Smooth muscle cell (in vitro differentiated cells): Measurements from ENCODE around the gene HIBADH. TPM values are rescaled to one million over a fixed set of nuclear protein-coding genes. Genes with fewer than 3 reads are reported as not detected.

Experiments used
- DNase-seq: peaks from one replicate; lab custom pipeline; 2025; ENCODE audit not compliant: unreplicated experiment; lab: John Stamatoyannopoulos, UW
- H2AFZ ChIP-seq: fragments of 200-600 bp; sonication (generic); 2 replicates; pipeline ENCODE4 v1.6.0; 2016; ENCODE audit warnings: antibody characterized with exemption, low read depth, mild to moderate bottlenecking
- H3F3A ChIP-seq: fragments of 200-600 bp; sonication (generic); 2 replicates; pipeline ENCODE4 v1.6.0; 2017; ENCODE audit warnings: antibody characterized with exemption, low read depth
- H3K27ac ChIP-seq: fragments of 200-600 bp; sonication (generic); 2 replicates; pipeline ENCODE4 v1.5.1; 2016; ENCODE audit warnings: low read depth, mild to moderate bottlenecking
- H3K27me3 ChIP-seq: fragments of 200-600 bp; sonication (generic); 2 replicates; pipeline ENCODE4 v1.6.1; 2016; ENCODE audit warnings: low read depth, mild to moderate bottlenecking
- H3K36me3 ChIP-seq: fragments of 200-600 bp; sonication (generic); 2 replicates; pipeline ENCODE4 v1.5.1; 2016; ENCODE audit warnings: low read depth
- H3K4me1 ChIP-seq: fragments of 200-600 bp; sonication (generic); 2 replicates; pipeline ENCODE4 v1.5.1; 2016; ENCODE audit warnings: low read depth
- H3K4me2 ChIP-seq: fragments of 200-600 bp; sonication (generic); 2 replicates; pipeline ENCODE4 v1.6.0; 2016; ENCODE audit warnings: mild to moderate bottlenecking
- H3K4me3 ChIP-seq: fragments of 200-600 bp; sonication (generic); 2 replicates; pipeline ENCODE4 v1.5.1; 2016; ENCODE audit warnings: mild to moderate bottlenecking
- H3K79me2 ChIP-seq: fragments of 200-600 bp; sonication (generic); 2 replicates; pipeline ENCODE4 v1.6.0; 2016; ENCODE audit warnings: low read depth, mild to moderate bottlenecking
- H3K9ac ChIP-seq: fragments of 200-600 bp; sonication (generic); 2 replicates; pipeline ENCODE4 v1.6.0; 2016; ENCODE audit warnings: low read depth
- H3K9me3 ChIP-seq: fragments of 200-600 bp; sonication (generic); replicated peaks from 2 replicates; pipeline ENCODE4 v1.5.1; 2016; ENCODE audit warnings: low read depth
- H4K20me1 ChIP-seq: fragments of 200-600 bp; sonication (generic); 2 replicates; pipeline ENCODE4 v1.6.0; 2016; ENCODE audit warnings: low read depth
- CTCF ChIP-seq: fragments of 200-600 bp; sonication (generic); IDR thresholded peaks from 2 replicates; pipeline ENCODE4 v1.5.1; 2017; ENCODE audit warnings: borderline replicate concordance, mild to moderate bottlenecking, antibody characterized with exemption; ENCODE audit not compliant: insufficient read depth, poor library complexity, severe bottlenecking
- WGBS: methylation state at CpG from one replicate; pipeline ENCODE4 v1.1.7; 2016; ENCODE audit warnings: low lambda C conversion rate; 5-methylcytosine and 5-hydroxymethylcytosine counted together
- polyA plus RNA-seq: library from polyadenylated mRNA; unstranded; fragments of >200 nt; fragmentation: Nextera tagmentation; extraction: Ambion mirVana; gene quantifications from 2 replicates; pipeline ENCODE4 v1.2.1, GENCODE V29; 2016
- total RNA-seq: library from RNA; depleted of rRNA; stranded (reverse); fragments of >200 nt; gene quantifications from 2 replicates; pipeline ENCODE4 v1.2.3, GENCODE V29; 2014

Gene HIBADH
- total and polyA plus RNA-seq, 2 experiments from 2014 or later: 16.1 to 24.4 TPM

DNA sequence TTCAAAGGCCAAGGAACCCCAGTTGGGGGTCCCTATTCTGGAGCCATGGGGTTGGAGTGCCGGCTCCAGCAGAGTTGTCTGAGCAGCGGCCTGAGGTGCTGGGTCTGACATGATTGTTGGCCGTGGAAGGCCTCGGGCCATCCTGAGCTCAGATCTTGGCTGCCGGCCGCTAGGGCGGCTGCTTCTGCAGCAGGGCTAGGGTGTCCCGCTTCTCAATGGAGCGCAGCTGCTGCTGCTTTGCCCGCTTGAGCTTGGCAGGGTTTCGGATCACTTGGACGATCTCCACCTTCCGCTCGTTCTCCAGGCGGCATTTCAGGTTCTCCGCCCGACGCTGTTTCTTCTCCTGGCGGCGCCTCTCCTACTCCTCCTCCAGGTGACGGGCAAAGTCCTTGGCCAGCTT lies 171.1 kb downstream of the HIBADH start:
- Histone ChIP-seq H3K27ac (no peak overlapping the region), H3K36me3 (no peaks in the 10 kb centered on the region), H3K4me1 (no peaks in the 10 kb centered on the region), H3K4me3 (no peak overlapping the region), H3K4me2 (no peak overlapping the region), H3K9ac (no peak overlapping the region), H4K20me1 (no peaks in the 10 kb centered on the region), H3F3A (no peaks in the 10 kb centered on the region), H3K79me2 (no peaks in the 10 kb centered on the region), H2AFZ (no peak overlapping the region), H3K27me3 (no peaks in the 10 kb centered on the region), H3K9me3 (no peaks in the 10 kb centered on the region)
- no peak for DNase-seq
- no peak for TF ChIP-seq CTCF
- 98% methylated on average over 21 of the region's 21 CpGs for WGBS

- DNase-seq: no peak
- 86% methylated on average over 8 of the region's 8 CpGs for WGBS
- H4K20me1 ChIP-seq: no peaks in the 10 kb centered on the region
- no peak overlapping the region for H3K27ac ChIP-seq
- no peak overlapping the region for H3K9ac ChIP-seq
- no peaks in the 10 kb centered on the region for H3K4me1 ChIP-seq
- no peaks in the 10 kb centered on the region for H3K9me3 ChIP-seq
- no peak for TF ChIP-seq CTCF
- no peak overlapping the region for H3K4me3 ChIP-seq
- H2AFZ ChIP-seq: no peak overlapping the region
- H3K79me2 ChIP-seq: no peaks in the 10 kb centered on the region
- H3K36me3 ChIP-seq: no peaks in the 10 kb centered on the region
- no peaks in the 10 kb centered on the region for H3K27me3 ChIP-seq
- no peaks in the 10 kb centered on the region for H3F3A ChIP-seq
- no peak overlapping the region for H3K4me2 ChIP-seq
These were observed 175.2 kb downstream of the HIBADH start for GRCh38 chr7:27487509-27487908.

- no peak for DNase-seq
- Histone ChIP-seq H3K9ac (no peak overlapping the region), H3K4me1 (no peaks in the 10 kb centered on the region), H3K79me2 (no peaks in the 10 kb centered on the region), H3K27me3 (no peaks in the 10 kb centered on the region), H3F3A (no peaks in the 10 kb centered on the region), H3K27ac (no peak overlapping the region), H3K9me3 (no peaks in the 10 kb centered on the region), H3K36me3 (no peaks in the 10 kb centered on the region), H3K4me3 (no peak overlapping the region), H2AFZ (no peak overlapping the region), H4K20me1 (no peaks in the 10 kb centered on the region), H3K4me2 (no peak overlapping the region)
- 97% methylated on average over 2 of the region's 2 CpGs for WGBS
- no peak for TF ChIP-seq CTCF
These were observed 178.2 kb downstream of the HIBADH start for GRCh38 chr7:27484451-27484850.

GRCh38 chr7:27482219-27482618 lies 180.5 kb downstream of the HIBADH start:
- Histone ChIP-seq H3F3A (no peaks in the 10 kb centered on the region), H3K27me3 (no peaks in the 10 kb centered on the region), H3K4me2 (no peak overlapping the region), H3K36me3 (no peaks in the 10 kb centered on the region), H4K20me1 (no peaks in the 10 kb centered on the region), H3K9ac (no peak overlapping the region), H3K9me3 (no peaks in the 10 kb centered on the region), H3K27ac (no peak overlapping the region), H3K79me2 (no peaks in the 10 kb centered on the region), H2AFZ (no peak overlapping the region), H3K4me1 (no peaks in the 10 kb centered on the region), H3K4me3 (no peak overlapping the region)
- no peak for TF ChIP-seq CTCF
- WGBS: 83% methylated on average over 1 of the region's 1 CpG
- DNase-seq: no peak
